ENCODE measurements around the gene POU2AF2. TPM values are rescaled to one million over a fixed set of nuclear protein-coding genes. Genes with fewer than 3 reads are reported as not detected.

Gene POU2AF2
- total RNA-seq, 1 experiment from 2014 or later: not detected

DNA sequence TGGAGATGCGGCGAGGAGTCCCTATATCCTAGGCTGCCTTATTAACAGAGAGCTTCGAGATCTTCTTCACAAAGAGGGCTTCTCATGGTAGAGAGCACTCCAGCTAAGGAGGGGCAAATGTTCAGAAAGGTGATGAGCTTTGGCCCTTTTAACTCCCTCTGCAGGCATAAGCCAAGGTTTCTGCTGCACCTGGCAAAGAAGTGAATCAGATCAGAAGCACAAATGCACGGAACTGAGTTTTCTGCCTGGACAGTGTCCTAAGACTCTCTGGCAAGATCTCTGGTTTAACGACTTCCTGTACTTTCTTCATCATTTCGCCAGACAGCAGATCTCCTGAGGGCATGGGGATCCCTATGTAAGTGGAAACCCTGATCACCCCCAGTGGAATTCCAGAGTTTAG is 90.0 kb downstream of the POU2AF2 start:
- Histone ChIP-seq H3K9ac (ENCODE audit: extremely low read depth, insufficient read length, low read length) (no peak overlapping the region), H3K18ac (ENCODE audit: insufficient read length, low read depth, low read length) (no peak overlapping the region), H2BK120ac (ENCODE audit: low read depth, low read length, poor library complexity, severe bottlenecking) (no peak overlapping the region), H3K27me3 (ENCODE audit: insufficient read depth, low read length) (no peaks in the 10 kb centered on the region), H3K4me1 (ENCODE audit: insufficient read depth, low read length) (peaks cover 7% of the 10 kb centered on the region; the same call in 1 of the 2 replicates), H2BK15ac (ENCODE audit: low read depth, low read length) (no peak overlapping the region), H4K91ac (ENCODE audit: insufficient read length, low read depth, low read length) (no peak overlapping the region), H3K27ac (ENCODE audit: insufficient read length, low read depth, low read length) (no peak overlapping the region), H4K5ac (ENCODE audit: insufficient read length, low read depth, low read length) (no peak overlapping the region), H4K8ac (replicated peaks; ENCODE audit: insufficient read length, low read depth, low read length) (no peak overlapping the region), H3K23ac (ENCODE audit: insufficient read length, low read depth, low read length) (no peak overlapping the region), H3K56ac (ENCODE audit: insufficient read length, low read depth, low read length) (no peak overlapping the region), H2BK5ac (ENCODE audit: insufficient read length, low read length) (no peak overlapping the region), H2BK12ac (ENCODE audit: insufficient read length, low read depth, low read length) (no peak overlapping the region), H2AFZ (ENCODE audit: low read length) (no peak overlapping the region), H3K14ac (ENCODE audit: insufficient read depth, low read length) (no peak overlapping the region), H3K79me2 (ENCODE audit: insufficient read depth, low read length) (no peaks in the 10 kb centered on the region), H3K79me1 (ENCODE audit: insufficient read depth, low read depth, low read length, poor library complexity, severe bottlenecking) (no peaks in the 10 kb centered on the region), H3K23me2 (ENCODE audit: insufficient read length, low read depth, low read length, poor library complexity, severe bottlenecking) (no peaks in the 10 kb centered on the region), H3K4me2 (ENCODE audit: insufficient read depth, insufficient read length, low read length) (no peak overlapping the region), H2BK20ac (ENCODE audit: low read depth, low read length, poor library complexity, severe bottlenecking) (no peak overlapping the region), H3K9me3 (ENCODE audit: control insufficient read depth, low read depth, low read length) (no peaks in the 10 kb centered on the region), H2AK5ac (ENCODE audit: insufficient read length, low read length) (no peak overlapping the region), H3T11ph (ENCODE audit: low read length) (no peak overlapping the region), H3K4ac (ENCODE audit: low read depth, low read length) (no peak overlapping the region), H4K20me1 (ENCODE audit: control insufficient read depth, insufficient read depth, insufficient read length) (no peaks in the 10 kb centered on the region)
- Mint-ChIP-seq H3K9me3 (peaks cover 9% of the 10 kb centered on the region in 2 experiments), H3K27ac (no peak overlapping the region), H3K27me3 (ENCODE audit: low read depth) (no peaks in the 10 kb centered on the region; the same call in 1 of the 2 replicates), H3K4me3 (no peak overlapping the region), H3K36me3 (ENCODE audit: insufficient read depth in 1 of 3, low read depth in 3 of 3) (peaks cover 0 to 13% (median 9%) of the 10 kb centered on the region in 3 experiments; a peak in 6 of 7 replicates), H3K4me1 (peaks cover 22 to 24% of the 10 kb centered on the region in 2 experiments)
- TF ChIP-seq, protein P1, sequence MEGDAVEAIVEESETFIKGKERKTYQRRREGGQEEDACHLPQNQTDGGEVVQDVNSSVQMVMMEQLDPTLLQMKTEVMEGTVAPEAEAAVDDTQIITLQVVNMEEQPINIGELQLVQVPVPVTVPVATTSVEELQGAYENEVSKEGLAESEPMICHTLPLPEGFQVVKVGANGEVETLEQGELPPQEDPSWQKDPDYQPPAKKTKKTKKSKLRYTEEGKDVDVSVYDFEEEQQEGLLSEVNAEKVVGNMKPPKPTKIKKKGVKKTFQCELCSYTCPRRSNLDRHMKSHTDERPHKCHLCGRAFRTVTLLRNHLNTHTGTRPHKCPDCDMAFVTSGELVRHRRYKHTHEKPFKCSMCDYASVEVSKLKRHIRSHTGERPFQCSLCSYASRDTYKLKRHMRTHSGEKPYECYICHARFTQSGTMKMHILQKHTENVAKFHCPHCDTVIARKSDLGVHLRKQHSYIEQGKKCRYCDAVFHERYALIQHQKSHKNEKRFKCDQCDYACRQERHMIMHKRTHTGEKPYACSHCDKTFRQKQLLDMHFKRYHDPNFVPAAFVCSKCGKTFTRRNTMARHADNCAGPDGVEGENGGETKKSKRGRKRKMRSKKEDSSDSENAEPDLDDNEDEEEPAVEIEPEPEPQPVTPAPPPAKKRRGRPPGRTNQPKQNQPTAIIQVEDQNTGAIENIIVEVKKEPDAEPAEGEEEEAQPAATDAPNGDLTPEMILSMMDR (conservative IDR thresholded peaks at IDR 0.05): no peak
- no peak for DNase-seq
- no CpG with 5 or more reads among the region's 6 CpGs for WGBS (ENCODE audit: extremely low coverage, insufficient read length, low lambda C conversion rate)

Other genes starting within 250 kb of the POU2AF2 start
- gene POU2AF3, start 52.8 kb downstream of the POU2AF2 start, total RNA-seq (2021): 0.52 and 0.64 TPM in 2 replicates
- gene POU2AF1, start 133.6 kb downstream of the POU2AF2 start, total RNA-seq (2021): not detected in 2 replicates

Data from H9 (cell line).